Ureter (tissue), 1 donor: Measurements from ENCODE around the gene TPRG1L. TPM values are rescaled to one million over a fixed set of nuclear protein-coding genes. Genes with fewer than 3 reads are reported as not detected.

Experiments
- total RNA-seq: library from RNA; stranded (reverse); gene quantifications from one replicate; pipeline ENCODE4 v1.2.4, GENCODE V29; 2023
- donor health status: DM: yes; HTN: yes; CAD: no.

TPRG1L gene
- total RNA-seq, 1 donor from 2014 or later: 54.7 TPM

Other genes starting within 250 kb of the TPRG1L start
- 28.5 TPM for gene ARHGEF16, start 170.3 kb upstream of the TPRG1L start, total RNA-seq
- 22.2 TPM for gene MEGF6, start 13.5 kb upstream of the TPRG1L start, total RNA-seq
- 18.3 TPM for gene WRAP73, start 25.1 kb downstream of the TPRG1L start, total RNA-seq
- gene TP73, start 27.5 kb downstream of the TPRG1L start, total RNA-seq: 3.7 TPM
- not detected for gene CCDC27, start 127.4 kb downstream of the TPRG1L start, total RNA-seq
- gene SMIM1, start 147.7 kb downstream of the TPRG1L start, total RNA-seq: 9.6 TPM
- gene LRRC47, start 171.5 kb downstream of the TPRG1L start, total RNA-seq: 54.0 TPM
- 50.2 TPM for gene CEP104, start 232.2 kb downstream of the TPRG1L start, total RNA-seq
- gene DFFB, start 232.5 kb downstream of the TPRG1L start, total RNA-seq: 6.1 TPM